Measurements from ENCODE around the gene KLF11.

KLF11 gene

GRCh38 chr2:10052216-10052615, 8.9 kb downstream of the KLF11 start:
- H3K27me3 ChIP-seq (replicated peaks) = no peaks in the 10 kb centered on the region
- H3K36me3 ChIP-seq (replicated peaks) = peaks cover 6% of the 10 kb centered on the region
- in situ Hi-C loops (cut with HindIII; ENCODE audit: low pct_ligation_motif_present, low sequenced_read_pairs) = no loop called here
- no peak overlapping the region for H3K4me3 ChIP-seq (ENCODE audit: low read depth, low read length)
- TF ChIP-seq CTCF (IDR thresholded peaks at IDR 0.05; ENCODE audit: low read depth, low read length, missing control alignments) = no peak
- no peak for DNase-seq
- no peak overlapping the region for H3K27ac ChIP-seq

- no peak overlapping the region for H3K27ac ChIP-seq
- H3K36me3 ChIP-seq (replicated peaks) = peaks cover 1% of the 10 kb centered on the region
- H3K4me3 ChIP-seq (ENCODE audit: low read depth, low read length) = no peak overlapping the region
- no peak for DNase-seq
- TF ChIP-seq CTCF (IDR thresholded peaks at IDR 0.05; ENCODE audit: low read depth, low read length, missing control alignments) = no peak
- in situ Hi-C loops (cut with HindIII; ENCODE audit: low pct_ligation_motif_present, low sequenced_read_pairs) = no loop called here
- no peaks in the 10 kb centered on the region for H3K27me3 ChIP-seq (replicated peaks)
Observed at GRCh38 chr2:10053351-10053750, 10.0 kb downstream of the KLF11 start.

- H3K36me3 ChIP-seq (replicated peaks) = no peaks in the 10 kb centered on the region
- no peak for DNase-seq
- in situ Hi-C loops (cut with HindIII; ENCODE audit: low pct_ligation_motif_present, low sequenced_read_pairs) = no loop called here
Observed at GRCh38 chr2:10054424-10054823, 11.1 kb downstream of the KLF11 start.

GRCh38 chr2:10054976-10055375, 11.6 kb downstream of the KLF11 start:
- no peak overlapping the region for H3K27ac ChIP-seq
- no peak for TF ChIP-seq CTCF (IDR thresholded peaks at IDR 0.05; ENCODE audit: low read depth, low read length, missing control alignments)
- no peaks in the 10 kb centered on the region for H3K36me3 ChIP-seq (replicated peaks)
- in situ Hi-C loops (cut with HindIII; ENCODE audit: low pct_ligation_motif_present, low sequenced_read_pairs) = no loop called here
- no peak for DNase-seq
- H3K27me3 ChIP-seq (replicated peaks) = no peaks in the 10 kb centered on the region
- H3K4me3 ChIP-seq (ENCODE audit: low read depth, low read length) = no peak overlapping the region

More at GRCh38 chr2:10054424-10054823, 11.1 kb downstream of the KLF11 start:
- Histone ChIP-seq H3K27ac (no peak overlapping the region), H3K4me3 (ENCODE audit: low read depth, low read length) (no peak overlapping the region), H3K27me3 (replicated peaks) (no peaks in the 10 kb centered on the region)
- no peak for TF ChIP-seq CTCF (IDR thresholded peaks at IDR 0.05; ENCODE audit: low read depth, low read length, missing control alignments)

GRCh38 chr2:10056439-10056838, 13.1 kb downstream of the KLF11 start:
- Histone ChIP-seq H3K36me3 (replicated peaks) (no peaks in the 10 kb centered on the region), H3K27ac (no peak overlapping the region), H3K27me3 (replicated peaks) (no peaks in the 10 kb centered on the region), H3K4me3 (ENCODE audit: low read depth, low read length) (no peak overlapping the region)
- in situ Hi-C loops (cut with HindIII; ENCODE audit: low pct_ligation_motif_present, low sequenced_read_pairs) = no loop called here
- no peak for DNase-seq
- TF ChIP-seq CTCF (IDR thresholded peaks at IDR 0.05; ENCODE audit: low read depth, low read length, missing control alignments) = no peak

Data from brain microvascular endothelial cell (primary cell).